Cerebellar cortex (tissue), 1 donor: Measurements from ENCODE around the gene PAQR9.

Experiments
- DNase-seq: peaks from one replicate; pipeline ENCODE4 v3.0.0-alpha.2; 2015; ENCODE audit warnings: low spot score

Gene PAQR9

GRCh38 chr3:142914286-142914811 is 49.1 kb downstream of the PAQR9 start:
- no peak for DNase-seq

GRCh38 chr3:142913432-142913831 is 50.0 kb downstream of the PAQR9 start:
- DNase-seq: no peak

GRCh38 chr3:142912402-142913172 is 50.9 kb downstream of the PAQR9 start:
- no peak for DNase-seq
